KG1 (cell line): ENCODE data around the gene DNAJB6.

ENCODE experiments used
- DNase-seq: peaks from one replicate; lab custom pipeline; 2025; lab: John Stamatoyannopoulos, UW

Gene DNAJB6

DNA sequence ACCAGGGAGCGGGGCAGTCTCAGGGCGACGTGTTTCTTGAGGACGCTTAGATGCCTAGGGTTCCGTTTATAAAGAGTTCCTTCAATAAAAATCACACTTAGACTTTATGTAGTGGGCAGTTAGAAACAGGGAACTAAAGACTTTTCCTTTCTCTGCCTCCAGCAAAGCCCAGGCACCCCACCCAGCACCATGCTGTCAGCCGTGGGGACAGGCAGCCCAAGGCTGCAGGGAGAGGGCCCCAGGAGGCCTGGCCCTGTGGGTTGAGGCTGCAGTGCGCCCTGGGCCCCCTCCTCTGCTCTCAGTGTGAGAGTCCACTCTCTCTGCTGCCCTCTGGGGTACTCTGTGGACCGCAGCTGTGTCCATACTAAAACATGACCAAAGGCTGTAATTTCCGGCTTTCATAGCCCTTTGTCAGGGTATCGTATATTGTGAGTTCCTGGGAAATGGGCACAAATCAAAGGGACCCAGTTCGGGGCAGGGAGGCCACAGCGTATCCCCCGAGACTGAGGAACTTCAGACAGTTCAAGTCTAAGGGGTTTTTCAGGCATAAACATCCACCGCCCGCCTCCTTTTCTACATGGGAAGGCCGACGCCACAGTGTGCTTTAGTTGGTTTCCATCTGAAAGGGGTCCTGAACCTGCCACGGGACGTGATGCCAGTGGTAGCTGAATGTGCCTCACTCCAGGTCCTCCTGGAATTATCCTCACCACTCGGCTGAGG is 59.7 kb downstream of the DNAJB6 start:
- DNase-seq, result no peak

DNA sequence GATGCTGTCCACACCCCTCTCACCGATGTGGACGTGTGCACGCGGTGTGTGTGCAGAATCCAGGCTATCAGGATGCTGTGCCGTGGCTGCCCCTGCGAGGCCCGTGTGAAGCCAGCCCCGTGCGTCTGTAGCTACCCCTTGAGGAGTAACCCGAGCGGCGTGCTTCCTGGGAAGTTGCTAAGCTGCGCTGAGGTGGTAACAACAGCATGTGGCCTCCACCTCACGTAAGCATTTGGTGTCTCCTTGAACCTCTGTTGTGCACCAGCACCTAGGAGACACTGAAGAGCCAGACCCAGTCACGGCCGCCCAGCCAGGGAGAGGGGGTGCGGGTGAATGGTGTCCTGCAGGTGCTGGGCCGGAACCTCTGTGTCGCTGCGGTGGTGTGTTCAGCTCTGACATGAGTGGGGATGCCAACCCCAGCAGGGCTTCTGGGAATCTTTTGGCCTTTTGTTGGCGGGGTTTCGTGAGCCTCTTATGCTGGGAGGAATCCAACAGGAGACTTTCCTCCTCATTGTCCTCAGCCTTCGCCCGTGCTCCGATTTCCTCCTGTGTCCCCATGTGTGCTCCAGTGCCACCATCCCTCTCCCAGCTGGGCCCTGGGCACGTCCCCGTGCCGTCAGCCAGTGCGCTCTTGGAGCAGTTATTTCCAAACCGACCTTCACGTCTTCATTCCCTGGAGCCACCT is 60.4 kb downstream of the DNAJB6 start:
- DNase-seq, result no peak

DNA sequence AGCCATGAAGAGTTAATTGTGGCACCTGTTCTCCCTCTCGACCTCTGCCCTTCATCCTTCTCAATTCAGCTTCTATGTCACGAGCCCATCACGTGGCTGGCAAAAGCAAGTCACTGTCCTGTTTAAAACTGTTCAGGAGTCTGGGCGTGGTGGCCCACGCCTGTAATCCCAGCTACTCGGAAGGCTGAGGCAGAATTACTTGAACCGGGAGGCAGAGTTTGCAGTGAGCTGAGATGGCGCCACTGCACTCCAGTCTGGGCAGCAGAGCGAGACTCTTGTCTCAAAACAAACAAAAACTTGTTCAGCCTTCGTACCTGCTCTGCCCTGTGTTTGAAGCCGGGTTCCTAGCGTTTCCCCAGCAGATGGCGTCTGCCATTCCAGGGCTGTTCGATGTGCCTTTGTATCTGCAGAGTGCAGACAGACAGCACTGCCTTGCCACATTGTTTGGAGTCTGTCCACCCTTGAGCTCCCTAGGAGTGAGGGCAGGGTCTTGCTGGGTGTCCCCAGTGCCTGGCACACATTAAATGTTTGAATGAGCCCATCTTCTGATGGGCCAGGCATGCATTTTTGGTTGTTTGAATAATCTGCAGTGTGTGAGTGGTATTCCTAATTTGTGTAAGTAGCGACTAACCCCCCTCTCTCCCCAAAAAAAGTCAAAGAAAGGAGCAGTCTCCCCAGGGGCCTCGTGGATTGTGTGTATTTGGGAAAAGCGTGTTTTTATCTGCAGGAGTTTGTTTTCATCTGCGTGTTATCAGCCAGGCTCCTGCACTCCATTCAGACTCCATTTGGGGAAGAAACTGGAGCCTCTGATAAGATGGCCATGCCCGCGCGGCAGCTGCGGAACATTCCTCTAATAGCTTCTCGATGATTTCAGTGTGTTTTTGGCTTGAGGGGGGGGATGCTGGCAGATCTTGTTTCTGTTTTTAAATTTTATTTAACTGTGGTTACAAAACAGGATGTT is 61.2 kb downstream of the DNAJB6 start:
- DNase-seq, result peak; percentile 19

DNA sequence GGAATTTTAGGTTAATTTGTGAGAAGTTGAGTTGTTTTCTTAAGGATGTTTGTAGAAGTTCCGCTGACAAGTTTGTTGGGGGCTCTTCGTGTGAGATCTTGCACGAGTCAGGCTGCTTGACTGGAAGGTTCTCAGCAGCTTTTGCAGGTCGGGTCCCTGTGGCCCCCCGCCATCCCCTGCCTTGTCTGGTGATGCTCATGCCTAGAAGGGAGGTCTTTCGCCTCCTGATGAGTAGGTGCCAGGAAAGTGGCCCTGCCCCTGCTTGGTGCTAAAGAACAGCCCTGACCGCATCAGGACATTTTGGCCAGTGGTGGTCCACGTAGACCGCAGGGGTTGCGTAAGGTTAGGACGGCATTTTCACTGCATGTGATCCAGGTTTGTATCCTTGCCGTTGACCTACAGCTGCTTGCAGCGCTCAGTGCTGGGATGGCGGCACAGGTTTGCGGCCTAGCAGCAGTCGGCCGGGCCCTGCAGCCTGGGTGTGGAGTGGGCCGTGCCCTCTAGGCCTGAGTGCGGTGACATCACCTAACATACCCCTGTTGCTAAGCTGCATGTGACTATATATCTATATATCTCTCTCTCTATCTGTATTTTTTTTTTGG is 62.4 kb downstream of the DNAJB6 start:
- DNase-seq, result no peak

DNA sequence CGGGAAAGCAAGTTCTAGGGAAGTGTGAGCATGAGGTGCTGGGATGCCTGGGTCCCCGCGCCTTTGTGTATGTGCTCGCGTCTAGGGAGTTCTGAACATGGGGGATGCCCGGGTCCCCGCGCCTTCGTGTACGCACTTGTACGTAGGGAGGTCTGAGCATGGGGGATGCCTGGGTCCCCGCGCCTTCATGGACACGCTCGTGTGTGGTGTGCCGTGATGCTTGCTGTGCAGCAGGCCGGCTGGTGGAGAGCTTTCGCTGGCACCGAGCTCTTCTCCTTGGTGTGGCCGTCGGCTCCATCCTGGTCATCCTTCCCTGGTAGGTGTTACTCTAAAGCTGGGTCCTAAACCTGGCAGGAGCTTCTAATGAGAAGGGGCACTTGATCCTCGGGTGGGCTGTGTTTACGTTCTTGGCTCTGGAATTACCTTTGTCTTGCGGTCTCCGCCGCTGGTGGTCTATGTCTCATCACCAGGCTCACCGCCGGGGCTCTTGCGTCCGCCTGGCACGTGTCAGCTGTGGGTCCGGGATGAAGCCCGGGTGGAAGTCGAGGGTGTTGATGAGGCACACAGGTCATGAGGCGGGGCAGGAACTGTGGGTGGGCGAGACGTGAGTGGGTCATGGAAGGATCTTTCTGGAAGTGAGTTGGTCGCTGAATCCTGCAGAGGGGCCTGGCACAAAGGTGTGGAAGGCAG is 63.5 kb downstream of the DNAJB6 start:
- DNase-seq, result no peak

DNA sequence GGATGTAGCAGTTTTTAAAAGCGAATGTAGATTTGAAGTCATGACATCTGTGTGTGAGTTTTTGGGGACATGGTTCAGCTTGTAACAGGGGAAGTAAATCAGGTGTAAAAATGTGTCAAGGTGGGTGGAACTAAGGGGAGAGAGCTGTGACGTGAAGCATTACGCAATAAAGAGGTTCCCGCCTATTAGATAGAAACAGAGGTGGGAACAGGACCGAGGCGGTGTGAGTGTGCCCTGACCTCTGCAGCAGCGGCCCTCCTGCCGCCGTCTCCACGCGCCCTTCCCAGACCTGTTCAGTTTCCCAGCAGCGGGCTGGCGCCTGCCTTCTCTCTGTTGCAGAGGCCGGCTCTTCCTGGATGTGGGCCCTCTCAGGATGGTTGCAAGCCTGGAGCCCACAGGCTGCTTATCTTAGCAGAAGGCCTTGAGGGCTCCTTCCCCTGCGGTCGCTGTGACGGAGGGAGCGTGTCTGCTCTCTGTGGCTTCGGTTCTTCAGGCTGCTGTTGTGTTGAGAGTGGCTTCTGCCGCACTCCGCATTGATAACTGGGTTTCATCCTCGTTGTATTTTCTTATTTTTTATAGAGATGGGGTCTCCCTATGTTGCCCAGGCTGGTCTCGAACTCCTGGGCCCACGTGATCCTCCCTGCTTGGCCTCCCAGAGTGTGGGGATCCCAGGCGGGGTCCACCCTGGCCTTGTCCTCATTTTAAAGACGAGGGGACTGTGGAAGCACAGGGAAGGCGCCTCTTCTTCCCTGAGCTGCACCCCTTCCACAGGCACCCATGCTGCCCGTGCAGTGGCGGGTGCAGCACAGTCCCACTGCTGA is 65.0 kb downstream of the DNAJB6 start:
- DNase-seq, result peak; percentile 19

DNA sequence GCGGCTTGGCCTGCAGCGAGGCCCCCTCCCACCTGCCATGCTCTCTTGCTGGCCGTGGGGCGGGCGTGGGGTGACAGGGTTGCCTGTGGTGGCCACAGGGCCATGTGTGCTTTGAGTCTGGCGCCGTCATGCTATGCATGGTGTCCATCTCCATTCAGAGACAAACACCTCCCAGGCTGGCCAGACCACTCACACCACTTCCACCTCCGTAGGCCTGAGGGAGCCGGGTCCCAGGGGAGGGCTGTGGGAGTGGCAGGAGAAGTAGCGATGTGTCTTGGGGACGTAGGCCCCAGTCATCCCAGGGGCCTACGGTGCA is 65.5 kb downstream of the DNAJB6 start:
- DNase-seq, result no peak

DNA sequence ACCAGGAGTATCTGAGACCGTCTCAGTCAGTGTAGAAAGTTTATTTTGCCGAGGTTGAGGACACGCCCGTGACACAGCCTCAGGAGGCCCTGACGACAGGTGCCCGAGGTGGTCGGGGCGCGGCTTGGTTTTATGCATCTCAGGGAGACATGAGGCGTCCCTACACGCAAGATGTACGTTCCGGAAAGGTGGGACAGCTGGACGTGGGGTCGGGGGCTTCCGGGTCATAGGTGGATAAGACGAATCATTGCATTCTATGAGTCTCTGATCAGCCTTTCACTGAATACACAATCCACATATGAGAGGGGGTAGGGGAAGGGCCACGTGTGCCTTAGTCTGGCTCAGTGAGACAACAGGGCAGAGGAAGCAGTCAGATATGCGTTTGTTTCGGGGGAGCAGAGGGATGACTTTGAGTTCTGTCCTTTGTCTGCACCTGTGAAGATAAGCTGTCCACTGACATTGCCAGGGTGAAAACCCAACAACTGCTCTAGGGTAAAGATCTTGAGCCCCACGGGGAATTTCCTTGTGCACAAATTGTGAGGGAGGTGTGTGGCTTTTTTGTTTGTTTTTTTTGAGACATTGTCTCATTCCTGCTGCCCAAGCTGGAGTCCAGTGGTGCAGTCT is 66.2 kb downstream of the DNAJB6 start:
- DNase-seq, result no peak

DNA sequence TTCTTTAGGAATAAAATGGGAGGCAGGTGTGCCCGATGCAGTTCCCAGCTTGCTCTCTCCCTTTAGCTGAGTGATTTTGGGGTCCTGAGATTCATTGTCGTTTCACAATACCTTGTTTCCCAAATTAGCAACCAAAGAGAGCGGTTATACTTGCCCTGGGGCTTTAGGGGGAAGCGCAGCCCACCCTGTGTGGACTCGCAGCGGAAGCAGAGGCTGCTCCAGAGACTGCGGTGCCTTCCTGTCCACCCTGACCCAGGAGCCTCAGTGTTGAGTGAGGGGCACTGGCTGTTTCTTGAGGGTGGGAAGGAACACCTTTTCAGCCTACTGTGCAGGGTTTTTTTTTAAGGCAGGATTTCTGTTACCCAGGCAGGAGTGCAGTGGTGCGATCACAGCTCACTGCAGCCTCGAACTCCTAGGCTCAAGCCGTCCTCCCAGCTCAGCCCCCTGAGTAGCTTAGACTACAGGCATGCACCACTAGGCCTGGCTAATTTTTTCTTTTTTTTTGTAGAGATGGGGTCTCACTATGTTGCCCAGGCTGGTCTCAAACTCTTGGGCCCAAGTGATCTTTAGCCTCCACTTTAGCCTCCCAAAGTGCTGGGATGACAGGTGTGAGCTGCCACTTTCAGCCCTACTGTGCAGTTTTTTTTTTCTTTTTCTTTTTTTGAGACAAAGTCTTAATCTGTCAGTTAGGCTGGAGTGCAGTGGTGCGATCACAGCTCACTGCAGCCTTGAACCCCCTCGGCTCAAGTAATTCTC is 67.0 kb downstream of the DNAJB6 start:
- no peak for DNase-seq

DNA sequence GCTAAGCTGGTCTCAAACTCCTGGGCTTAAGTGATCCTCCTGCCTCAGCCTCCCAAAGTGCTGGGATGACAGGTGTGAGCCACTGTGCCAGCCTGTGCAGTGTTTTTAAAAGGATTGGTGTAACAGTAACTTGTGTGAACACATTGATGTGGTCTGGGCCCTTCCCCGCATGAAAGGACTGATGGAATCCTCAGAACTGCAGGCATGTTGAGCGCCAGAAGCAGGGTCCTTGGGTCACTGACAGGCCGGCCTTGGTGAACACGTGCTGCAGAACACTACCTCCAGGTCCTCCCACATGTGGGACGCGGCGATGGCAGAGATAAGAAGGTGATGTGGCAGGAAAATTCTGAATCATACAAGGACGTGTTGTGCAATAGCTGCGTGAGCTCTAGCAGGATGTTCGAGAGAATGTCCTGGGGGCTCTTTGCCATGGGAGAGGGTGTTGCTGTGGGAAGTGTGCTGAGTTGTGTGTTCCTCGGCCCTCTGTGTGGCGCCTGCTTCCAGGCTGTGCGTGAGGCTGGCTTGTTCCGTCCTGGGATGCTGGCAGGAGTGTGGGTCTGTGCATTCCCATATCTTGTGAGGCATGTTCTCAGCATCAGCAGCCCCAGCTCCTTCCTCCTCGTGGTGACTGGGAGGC is 68.2 kb downstream of the DNAJB6 start:
- DNase-seq, result no peak

DNA sequence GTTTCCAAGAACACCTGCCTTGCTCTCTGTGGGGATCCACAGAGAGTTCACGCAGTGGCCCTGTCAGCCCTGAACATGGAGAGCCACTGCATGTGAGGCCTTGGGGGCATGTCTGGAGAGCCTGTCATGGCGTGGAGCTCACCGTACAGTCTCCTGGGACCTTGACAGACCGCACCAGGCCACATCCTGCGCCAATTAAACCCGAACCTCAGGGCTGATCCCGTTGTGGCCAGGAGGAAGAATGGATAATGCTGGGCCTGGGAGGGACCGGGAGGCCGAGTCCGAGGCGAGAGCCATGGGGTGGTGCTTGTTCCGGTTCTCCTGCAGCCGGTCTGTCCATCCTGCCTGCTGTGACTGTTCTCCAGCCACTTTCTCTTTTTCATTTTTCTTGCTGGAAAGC is 68.7 kb downstream of the DNAJB6 start:
- no peak for DNase-seq

DNA sequence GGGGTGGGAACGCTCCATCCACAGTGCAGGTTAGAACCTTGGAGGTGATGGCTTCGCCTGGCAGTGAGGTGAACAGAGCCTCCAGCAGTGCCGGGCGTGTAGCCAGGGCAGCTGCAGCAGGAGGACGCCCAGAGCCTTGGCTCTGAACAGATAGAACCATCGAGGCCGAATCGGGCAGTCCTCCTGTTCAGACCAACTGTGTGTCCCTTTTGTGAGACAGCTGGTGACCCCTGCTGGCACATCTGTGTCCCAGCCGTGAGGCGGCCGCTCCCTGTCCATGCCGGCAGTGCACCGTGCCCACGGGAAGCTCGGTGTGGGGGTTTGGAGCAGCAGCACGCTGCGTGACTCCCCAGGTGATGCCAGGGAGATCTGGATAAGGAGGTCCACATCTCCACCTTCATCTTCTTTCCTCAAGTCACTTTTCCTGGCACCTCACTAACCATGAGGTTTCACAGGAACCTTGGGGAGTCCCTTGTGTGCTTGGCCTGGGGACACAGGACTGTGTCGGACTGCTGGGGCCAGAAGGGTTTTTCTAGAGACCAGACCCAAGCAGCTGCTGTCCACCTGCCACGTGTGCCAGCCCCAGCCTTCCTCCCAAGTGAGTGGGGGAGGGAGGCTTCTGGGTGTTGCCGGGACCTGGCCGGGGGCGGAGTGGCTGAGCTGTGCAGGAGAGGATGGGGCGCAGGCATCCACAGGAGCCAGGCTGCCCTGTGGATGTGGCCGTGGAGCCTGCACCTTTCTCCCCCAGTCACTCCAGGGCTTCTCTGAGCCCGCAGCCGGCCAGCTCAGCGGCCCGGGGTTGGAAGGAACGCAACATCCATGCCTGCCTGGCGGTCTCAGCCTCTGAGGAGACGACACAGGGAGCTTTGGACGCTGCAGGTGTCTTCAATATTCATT is 69.4 kb downstream of the DNAJB6 start:
- no peak for DNase-seq

DNA sequence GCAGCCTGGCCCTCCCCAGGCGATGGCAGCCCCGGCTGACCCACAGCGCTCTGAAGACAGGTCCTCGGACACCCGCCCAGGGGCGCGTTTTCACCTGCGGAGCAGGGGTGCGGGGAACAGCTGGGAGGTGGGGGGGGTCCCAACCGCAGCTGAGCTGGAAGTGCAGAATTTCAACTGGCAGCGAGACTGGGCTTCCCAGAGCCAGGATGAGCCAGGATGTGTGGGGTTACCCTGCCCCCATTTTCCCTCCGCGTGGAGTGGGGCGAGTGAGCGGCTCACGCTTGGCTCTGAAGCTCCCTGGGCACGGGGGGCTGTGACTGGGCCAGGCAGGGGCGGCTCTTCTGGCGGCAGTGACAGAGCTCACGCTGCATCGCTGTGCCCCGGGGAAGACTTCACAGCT is 70.2 kb downstream of the DNAJB6 start:
- no peak for DNase-seq

DNA sequence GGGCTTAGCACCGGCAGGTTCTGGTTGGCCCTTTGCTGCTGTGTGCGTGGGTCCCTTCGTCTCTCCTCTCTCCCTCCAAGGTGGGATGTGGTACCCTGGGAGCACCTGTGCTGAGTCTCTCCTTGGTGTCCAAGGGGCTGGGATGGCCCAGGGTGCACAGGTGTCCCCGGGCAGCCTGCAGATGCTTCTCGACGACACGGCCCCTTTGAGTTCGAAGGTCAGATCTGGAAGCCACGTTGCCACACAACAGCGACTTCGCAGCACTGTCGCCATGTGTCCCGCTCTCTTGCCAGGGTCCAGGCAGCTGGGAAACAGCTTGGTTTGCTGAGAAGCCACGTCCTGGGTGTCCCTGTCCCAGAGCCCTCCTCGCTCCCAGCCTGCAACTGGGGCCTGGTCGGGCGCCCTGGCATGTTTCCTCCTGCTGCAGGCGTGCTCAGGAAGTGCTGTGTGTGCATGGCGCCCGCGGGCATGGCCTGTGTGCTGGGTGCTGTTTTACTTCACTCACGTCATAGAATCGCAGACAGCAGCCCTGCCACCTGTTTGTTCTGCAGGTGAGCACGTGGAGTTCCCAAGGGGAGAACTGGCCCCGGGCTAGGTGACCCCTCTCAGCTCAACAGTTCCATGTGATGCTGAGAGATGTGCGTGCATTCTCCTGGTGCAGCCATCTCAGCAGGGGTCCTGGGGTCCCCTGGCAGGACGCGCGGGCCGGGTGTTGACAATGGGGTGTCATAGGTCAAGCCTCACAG is 70.9 kb downstream of the DNAJB6 start:
- no peak for DNase-seq

DNA sequence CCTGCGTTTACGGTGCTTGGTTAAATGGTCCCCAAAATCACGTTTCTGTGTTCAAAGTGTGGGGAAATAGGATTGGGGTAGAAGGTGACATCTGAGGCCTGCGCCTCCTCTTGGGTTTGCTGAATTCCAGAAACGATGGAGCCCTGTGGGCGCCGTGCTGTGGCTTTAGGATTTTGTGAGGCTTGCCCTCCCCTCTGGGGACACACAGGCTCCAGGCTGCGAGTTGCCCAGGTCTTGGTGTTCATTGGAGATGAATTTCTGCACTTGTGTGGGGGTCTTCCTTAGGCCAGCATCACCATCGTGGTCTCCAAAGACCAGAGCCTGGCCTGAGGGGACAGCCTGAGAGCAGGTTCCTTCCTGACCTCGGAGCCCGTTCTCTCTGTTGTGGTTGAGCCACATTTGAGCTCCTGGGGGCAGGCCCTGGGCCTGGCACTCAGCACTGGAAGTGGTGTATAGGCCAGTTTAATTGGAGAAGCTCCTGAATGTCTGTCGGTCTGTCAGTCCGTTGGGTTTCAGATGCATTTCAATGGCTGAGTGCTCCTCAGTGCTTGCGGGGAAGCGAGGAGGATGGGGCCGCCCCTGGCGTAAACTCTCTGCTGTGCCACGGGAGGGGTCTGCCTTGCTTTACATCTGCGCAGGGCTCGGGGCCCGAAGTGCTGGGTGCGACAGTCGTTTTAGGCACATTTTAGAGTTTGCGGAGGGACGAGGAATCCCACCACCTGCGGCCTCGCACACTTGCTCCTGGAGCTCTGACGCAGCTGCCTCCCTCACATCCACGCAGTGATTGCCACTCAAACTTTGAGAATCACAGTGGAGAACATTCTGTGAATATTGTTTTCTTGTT is 71.7 kb downstream of the DNAJB6 start:
- DNase-seq, result no peak

DNA sequence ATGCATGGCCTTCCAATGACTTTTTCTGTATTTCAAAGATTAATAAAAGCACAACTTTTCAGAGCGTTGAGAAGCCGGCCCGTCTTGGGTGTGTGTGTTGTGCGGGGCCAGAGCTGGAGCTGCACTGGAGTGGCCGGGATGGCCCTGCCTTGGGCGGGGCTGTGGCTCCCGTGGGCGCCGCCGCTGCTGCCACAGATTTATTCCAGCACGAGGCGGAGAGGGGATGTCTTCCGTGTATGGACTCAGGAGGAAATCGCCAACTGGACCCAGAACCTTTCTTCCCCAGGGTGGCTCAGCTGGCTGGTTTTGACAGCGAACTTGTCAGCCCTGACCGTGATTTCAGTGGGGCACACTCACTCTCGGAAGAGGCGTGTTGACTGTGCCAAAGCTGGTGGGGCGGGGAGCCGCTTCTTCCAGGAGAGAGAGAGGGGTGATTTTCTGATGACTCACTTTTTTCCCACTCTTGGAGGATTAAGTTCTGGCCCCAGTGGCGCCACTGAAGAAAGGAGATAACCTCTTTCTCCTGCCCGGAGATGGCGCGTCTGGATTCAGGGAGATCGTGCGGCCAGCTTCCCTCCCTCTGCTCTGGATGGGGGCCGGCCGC is 72.4 kb downstream of the DNAJB6 start:
- no peak for DNase-seq
